HG02642 (cell line): Measurements from ENCODE around the gene RCHY1.

ENCODE experiments used
- ATAC-seq: cut with Tn5 transposase; IDR thresholded peaks from one replicate; pipeline ENCODE4 v1.9.1; 2021; ENCODE audit warnings: mild to moderate bottlenecking; ENCODE audit not compliant: unreplicated experiment, poor library complexity

RCHY1 gene

DNA sequence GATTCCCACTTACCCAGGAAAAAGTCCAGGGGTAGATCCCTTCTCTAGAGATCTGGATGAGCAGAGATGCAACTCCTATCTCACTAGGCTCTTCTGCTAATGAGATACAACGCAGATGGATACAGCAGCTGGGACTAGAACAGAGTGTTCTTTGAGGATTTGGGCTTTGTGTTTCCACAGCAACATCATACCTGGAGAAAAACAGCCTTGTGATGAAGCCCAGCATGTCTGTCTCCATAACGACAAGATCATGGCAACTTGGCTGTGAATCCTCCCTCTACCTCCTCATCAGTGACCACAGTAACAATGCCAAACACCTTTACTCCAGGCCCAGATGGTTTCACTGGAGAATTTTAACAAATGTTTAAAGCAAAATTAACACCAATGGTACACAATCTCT is 80.1 kb downstream of the RCHY1 start:
- no peak for ATAC-seq

DNA sequence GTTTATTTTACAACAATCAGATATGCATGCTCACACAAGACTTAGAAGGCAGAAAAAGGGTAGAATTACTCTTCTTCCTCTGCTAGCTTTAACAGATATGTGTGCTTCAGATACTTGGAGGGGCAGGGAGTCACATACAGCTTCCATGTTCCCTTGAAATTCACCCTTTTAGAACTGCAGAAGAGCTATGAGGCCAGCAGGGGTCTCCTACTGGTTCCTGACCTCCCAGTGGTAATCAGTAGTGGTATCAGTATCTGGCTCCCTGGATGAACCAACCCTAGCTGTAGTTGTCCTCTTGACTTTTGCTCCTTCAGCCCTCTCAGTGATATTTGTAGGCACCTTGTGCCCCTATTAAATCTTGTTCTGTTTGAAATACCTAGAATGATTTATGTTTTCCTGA is 81.5 kb downstream of the RCHY1 start:
- ATAC-seq = no peak

DNA sequence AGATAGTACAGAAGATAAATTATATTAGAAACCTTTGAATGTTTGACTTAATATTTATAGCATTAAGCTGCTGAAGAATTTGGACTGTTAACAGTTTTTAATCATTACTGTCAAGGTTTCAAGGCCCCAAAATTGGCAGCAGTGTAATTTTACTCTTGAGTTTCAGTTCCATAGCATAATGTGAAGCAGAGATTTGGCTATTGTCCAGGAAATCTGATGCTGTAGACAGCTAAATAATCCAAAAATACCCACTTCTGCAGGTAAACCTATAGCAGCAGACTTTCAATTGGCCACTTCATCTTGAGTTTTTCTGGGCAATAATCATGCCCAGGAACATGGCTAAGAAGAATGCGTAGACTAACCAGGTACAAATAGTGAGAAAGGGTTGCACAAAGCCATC is 85.0 kb downstream of the RCHY1 start:
- ATAC-seq = no peak
